Amniotic epithelial cell (primary cell): ENCODE measurements around the gene BRAF.
"Not testable (repeated sequence)": the region's sequence is repeated elsewhere in the genome, so short reads cannot be mapped to it uniquely, and the experiment has no call there.

Source experiments
- DNase-seq: peaks from one replicate; pipeline ENCODE4 v3.0.0-alpha.2; 2010; ENCODE audit warnings: low read depth

Gene BRAF

GRCh38 chr7:140876519-140877248 is 48.0 kb downstream of the BRAF start:
- DNase-seq = peak; percentile 82

GRCh38 chr7:140873434-140873833 is 51.3 kb downstream of the BRAF start:
- DNase-seq = no peak

- no peak for DNase-seq
These were observed 54.7 kb downstream of the BRAF start for GRCh38 chr7:140870003-140870402.

GRCh38 chr7:140869430-140869829 is 55.3 kb downstream of the BRAF start:
- DNase-seq = no peak

- no peak for DNase-seq
These were observed 57.0 kb downstream of the BRAF start for GRCh38 chr7:140867467-140868462.

GRCh38 chr7:140866926-140867325 is 57.8 kb downstream of the BRAF start:
- DNase-seq = no peak

- no peak for DNase-seq
These were observed 60.0 kb downstream of the BRAF start for GRCh38 chr7:140864732-140865131.

- no peak for DNase-seq
These were observed 60.9 kb downstream of the BRAF start for GRCh38 chr7:140863867-140864266.

- DNase-seq = no peak
These were observed 61.5 kb downstream of the BRAF start for GRCh38 chr7:140863184-140863583.

- DNase-seq = no peak
These were observed 67.7 kb downstream of the BRAF start for GRCh38 chr7:140857048-140857447.

GRCh38 chr7:140841166-140841715 is 83.5 kb downstream of the BRAF start:
- DNase-seq = peak; percentile 1

GRCh38 chr7:140831724-140832123 is 93.0 kb downstream of the BRAF start:
- no peak for DNase-seq

GRCh38 chr7:140829720-140830119 is 95.0 kb downstream of the BRAF start:
- DNase-seq = no peak

GRCh38 chr7:140828741-140829140 is 96.0 kb downstream of the BRAF start:
- DNase-seq = no peak

- not testable (repeated sequence) for DNase-seq
These were observed 107.3 kb downstream of the BRAF start for GRCh38 chr7:140817383-140817782.

GRCh38 chr7:140810830-140811556 is 113.7 kb downstream of the BRAF start:
- peak; percentile 60 for DNase-seq

- no peak for DNase-seq
These were observed 114.3 kb downstream of the BRAF start for GRCh38 chr7:140810385-140810784.

- no peak for DNase-seq
These were observed 145.8 kb downstream of the BRAF start for GRCh38 chr7:140778975-140779374.

GRCh38 chr7:140778568-140778967 is 146.2 kb downstream of the BRAF start:
- no peak for DNase-seq

- DNase-seq = no peak
These were observed 150.4 kb downstream of the BRAF start for GRCh38 chr7:140774371-140774770.

GRCh38 chr7:140773104-140773503 is 151.6 kb downstream of the BRAF start:
- DNase-seq = no peak

- no peak for DNase-seq
These were observed 152.9 kb downstream of the BRAF start for GRCh38 chr7:140771826-140772225.
